Epithelial cell of proximal tubule (primary cell): ENCODE data around the gene CDC25B. TPM values are rescaled to one million over a fixed set of nuclear protein-coding genes. Genes with fewer than 3 reads are reported as not detected.

Experiments
- DNase-seq: peaks from one replicate; pipeline ENCODE4 v3.0.0-alpha.2; 2011; ENCODE audit warnings: low read depth
- H3K4me3 ChIP-seq: 2 replicates; pipeline ENCODE4 v1.5.1; 2011; ENCODE audit warnings: low read depth, mild to moderate bottlenecking, low read length
- CTCF ChIP-seq: conservative IDR thresholded peaks from 2 replicates; pipeline ENCODE4 v1.5.1; 2012; ENCODE audit warnings: low read depth, mild to moderate bottlenecking, low read length
- total RNA-seq: library from RNA; depleted of rRNA; stranded (reverse); fragments of >200 nt; gene quantifications from 2 replicates; pipeline ENCODE4 v1.2.3, GENCODE V29; 2015

Gene CDC25B
- total RNA-seq, 1 donor from 2014 or later: 46.6 TPM

GRCh38 chr20:3768342-3769130 is 27.6 kb upstream of the CDC25B start:
- TF ChIP-seq CTCF: peak; percentile 61
- no peak for DNase-seq
- peak overlapping the region; percentile 90 for H3K4me3 ChIP-seq

DNA sequence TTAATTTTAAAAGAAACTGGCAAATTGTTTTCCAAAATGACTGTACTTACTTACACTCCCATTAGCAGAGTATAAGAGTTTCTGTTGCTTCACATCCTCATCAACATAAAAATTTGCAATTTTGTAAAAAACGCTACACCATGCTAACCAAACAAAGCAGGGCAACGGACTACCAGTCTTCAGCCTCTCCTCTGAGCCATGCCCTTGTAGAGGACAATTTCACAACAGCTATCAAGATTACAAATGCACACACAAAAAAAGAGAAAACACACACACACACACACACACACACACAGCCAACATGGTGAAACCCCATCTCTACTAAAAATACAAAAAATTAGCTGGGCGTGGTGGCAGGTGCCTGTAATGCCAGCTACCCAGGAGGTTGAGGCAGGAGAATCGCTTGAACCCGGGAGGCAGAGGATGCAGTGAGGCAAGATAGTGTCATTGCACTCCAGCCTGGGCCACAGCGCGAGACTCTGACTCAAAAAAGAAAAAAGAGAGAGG is 24.5 kb upstream of the CDC25B start:
- TF ChIP-seq CTCF: no peak
- H3K4me3 ChIP-seq: no peak overlapping the region
- no peak for DNase-seq

DNA sequence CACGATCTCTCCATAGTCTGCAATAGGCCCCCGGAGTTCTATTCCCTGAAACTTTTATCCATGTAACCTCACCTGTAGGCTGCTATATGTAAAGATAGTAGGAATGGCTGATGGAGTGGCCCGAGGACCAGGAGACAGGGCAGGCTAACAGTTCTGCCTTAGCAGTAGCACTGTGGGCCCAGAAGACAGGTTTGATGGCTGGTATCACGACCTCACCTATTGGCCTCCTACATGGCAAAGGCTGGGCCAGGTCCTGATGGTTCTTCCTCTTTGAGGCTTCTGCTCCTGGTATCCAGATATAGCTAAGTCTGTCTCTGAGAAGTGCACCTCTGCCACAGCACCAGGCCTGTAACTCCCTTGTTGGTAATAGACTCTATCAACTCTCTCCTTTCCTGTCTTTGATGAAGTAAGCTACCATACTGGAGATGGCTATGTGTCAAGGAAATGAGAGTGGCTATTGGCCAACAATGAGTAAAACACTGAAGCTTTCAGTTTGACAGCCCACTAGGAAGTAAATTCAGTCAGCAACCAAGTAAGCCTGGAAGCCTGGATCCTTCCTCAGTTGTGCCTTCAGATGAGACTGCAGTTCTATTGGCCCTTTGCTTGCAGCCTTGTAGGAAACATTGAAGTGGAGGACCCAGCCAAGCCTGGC is 20.5 kb upstream of the CDC25B start:
- no peak overlapping the region for H3K4me3 ChIP-seq
- no peak for TF ChIP-seq CTCF
- DNase-seq: no peak

DNA sequence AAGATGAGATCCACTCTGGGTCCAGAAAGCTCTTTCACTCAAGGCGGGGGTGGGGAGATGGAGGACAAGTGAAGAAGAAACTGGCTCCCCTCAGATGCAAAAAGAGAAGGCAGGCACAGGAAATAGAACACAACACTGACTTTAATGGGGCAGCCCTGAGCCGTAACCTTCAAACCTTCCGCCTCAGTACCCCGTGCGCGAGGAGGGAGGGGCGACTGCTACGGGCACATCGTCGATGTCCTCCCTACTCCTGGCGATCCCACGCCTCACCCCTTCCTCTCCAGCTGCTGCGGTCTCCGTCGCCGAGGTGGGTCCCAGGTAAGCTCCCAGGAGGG is 18.8 kb upstream of the CDC25B start:
- TF ChIP-seq CTCF: no peak
- H3K4me3 ChIP-seq: peak overlapping the region; percentile 57

DNA sequence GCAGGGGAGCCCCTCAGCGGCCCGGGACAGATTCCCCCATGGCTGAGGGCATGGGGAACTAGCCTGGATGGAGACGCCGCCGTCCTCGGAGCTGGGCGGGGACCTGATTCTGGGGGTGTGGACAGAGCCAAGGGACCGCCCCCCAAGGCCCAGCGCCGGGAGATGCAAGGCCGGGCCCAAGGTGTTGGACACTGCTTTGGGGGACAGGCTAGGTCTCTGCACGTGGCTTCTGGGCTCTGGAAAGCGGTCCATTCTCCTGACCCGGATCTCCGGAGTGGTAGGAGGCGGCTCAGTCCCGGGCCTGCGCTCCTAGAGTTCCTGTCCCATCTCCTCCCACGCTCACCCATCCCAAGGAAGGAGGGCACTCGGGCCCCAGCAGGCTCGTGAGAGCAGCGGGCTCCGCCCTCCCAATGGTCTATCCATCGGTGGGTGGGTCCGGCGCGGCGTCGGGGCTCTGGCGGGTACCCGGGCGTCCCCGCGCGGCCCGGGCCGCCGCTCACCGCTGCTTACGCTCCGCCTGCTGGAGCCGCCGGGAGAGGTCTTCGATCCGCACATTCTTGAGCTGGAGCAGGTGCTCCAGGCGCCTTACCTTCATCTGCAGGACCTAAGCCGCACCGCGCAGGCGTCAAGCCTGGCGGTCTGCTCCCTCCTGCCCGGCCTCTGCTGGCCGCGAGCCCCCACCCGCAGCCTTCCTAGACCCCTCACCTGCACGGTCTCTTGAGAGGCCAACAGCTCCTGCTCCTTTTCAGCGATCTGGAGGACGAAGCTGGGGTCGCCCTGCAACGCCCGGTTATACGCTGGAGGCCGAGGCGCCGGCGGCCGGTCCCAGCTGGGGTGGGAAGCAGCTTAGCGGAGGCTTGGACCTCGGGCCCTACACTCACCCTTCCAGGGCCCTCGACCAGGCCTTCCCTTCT is 18.1 kb upstream of the CDC25B start:
- no peak for DNase-seq

More for the DNA sequence above, 18.8 kb upstream of the CDC25B start:
- no peak for DNase-seq

More for the DNA sequence above, 18.1 kb upstream of the CDC25B start:
- H3K4me3 ChIP-seq: peak overlapping the region; percentile 57
- peak; percentile 2 for TF ChIP-seq CTCF
